ENCODE results near the gene TNS3.

The TNS3 gene

DNA sequence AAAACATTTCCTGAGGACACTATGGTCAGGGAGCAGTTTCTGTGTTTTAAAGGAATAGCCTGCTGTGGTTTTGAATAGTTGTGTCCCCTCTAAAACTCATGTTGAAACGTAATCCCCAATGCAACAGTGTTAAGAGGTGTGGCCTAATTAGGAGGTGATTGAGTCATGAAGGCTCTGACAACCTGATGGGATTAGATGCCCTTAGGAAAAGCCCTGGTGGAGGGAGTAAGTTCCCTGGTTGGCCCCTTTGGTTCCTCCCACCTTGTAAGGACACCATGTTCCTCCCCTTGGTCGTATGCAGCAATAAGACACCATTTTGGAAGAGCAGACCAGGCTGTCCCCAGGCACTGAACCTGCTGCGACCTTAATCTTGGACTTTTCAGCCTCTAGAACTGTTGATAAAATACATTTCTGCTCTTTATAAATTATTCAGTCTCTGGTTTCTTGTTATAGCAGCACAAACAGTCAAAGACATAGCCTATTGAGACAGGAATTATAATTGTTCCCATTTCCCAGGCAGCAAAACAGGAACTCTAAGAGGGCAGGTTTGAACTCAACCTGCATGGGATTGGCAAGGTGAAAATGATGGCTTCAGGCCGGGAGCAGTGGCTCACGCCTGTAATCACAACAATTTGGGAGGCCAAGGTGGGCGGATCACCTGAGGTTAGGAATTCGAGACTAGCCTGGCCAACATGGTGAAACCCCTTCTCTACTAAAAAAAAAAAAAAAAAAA lies 20.5 kb upstream of the TNS3 start:
- DNase-seq (ENCODE audit: low read depth, low spot score) = no peak
- no peak overlapping the region for H3K4me3 ChIP-seq (ENCODE audit: low read depth, low read length)
- no peak for TF ChIP-seq CTCF (IDR thresholded peaks at IDR 0.05; ENCODE audit: low read depth, low read length)
- in situ Hi-C loops (cut with HindIII; ENCODE audit: low sequenced_read_pairs) = no loop called here

- no peak for DNase-seq (ENCODE audit: low read depth, low spot score)
- H3K4me3 ChIP-seq (ENCODE audit: low read depth, low read length) = no peak overlapping the region
- in situ Hi-C loops (cut with HindIII; ENCODE audit: low sequenced_read_pairs) = no loop called here
- TF ChIP-seq CTCF (IDR thresholded peaks at IDR 0.05; ENCODE audit: low read depth, low read length) = no peak
These were observed 20.0 kb upstream of the TNS3 start for GRCh38 chr7:47601881-47602249.

DNA sequence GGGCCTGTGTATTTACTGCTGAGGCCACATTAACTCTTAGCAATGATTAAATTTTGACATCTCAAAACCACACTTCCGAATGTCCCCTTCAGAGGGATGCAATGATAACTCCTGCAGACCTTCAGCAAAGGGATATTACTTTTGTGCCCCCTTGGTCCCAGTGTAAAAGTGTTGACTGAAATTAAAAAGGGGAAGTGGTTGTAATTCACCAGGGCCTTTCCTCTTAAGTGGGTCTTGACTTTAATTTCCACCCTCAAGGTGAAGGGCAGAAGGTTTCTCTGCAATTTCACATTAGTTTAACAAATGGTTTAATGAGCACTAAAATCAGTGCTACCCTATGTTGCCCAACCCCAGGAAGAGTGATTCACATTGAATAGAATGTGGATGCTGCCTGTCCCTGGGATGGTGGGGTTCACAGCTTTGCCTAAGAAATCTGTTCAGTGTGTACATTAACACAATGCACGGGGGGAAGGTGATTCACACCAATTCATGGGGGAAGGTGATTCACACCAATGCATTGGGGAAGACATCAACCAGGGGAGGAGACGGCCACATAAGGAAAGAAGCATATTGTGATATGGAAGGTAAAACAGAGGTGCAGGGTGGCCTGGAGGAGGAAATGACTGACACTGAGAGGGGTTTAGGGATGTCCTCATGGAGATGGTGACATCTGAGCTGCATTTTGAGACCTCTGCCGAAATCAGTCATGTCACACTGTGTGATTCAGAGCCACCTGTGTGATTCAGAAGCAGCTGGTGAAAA lies 19.4 kb upstream of the TNS3 start:
- TF ChIP-seq CTCF (IDR thresholded peaks at IDR 0.05; ENCODE audit: low read depth, low read length) = no peak
- no peak overlapping the region for H3K4me3 ChIP-seq (ENCODE audit: low read depth, low read length)
- peak; percentile 75 for DNase-seq (ENCODE audit: low read depth, low spot score)
- in situ Hi-C loops (cut with HindIII; ENCODE audit: low sequenced_read_pairs) = no loop called here

DNA sequence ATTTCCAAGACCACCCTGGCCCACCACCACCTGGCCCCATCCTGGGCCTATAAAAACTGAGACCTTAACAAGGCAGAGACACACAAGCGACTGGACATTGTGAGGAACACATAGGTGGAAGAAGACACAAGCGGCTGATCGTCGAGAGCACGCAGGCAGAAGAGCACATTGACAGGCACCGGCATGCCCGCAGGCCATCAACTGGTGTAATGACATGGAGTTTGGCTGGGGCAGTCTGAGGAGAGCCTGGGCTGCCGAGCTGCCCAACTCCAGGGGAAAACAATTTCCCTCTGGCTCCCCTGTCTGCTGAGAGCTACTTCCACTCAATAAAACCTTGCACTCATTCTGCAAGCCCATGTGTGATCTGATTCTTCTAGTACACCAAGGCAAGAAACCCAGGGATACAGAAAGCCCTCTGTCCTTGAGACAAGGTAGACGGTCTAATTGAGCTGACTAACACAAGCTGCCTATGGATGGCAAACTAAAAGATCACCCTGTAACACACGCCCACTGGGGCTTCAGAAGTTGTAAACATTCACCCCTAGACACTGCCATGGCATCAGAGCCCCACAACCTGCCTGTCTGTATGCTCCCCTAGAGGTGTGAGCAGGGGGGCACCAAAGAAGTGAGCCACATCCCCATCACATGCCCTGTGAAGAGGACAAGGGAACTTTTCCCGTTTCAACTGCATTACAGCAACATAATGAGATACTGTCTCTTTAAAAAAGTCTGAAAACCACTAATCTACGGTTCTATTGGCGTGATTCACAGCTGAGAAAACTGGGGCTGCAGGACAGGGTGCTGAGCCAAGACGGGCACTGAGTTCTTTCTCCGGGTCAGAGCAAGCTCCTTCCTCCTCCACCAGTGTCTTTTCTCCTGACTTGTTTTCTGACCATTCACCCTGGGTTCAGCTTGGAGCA lies 18.5 kb upstream of the TNS3 start:
- peak; percentile 78 for DNase-seq (ENCODE audit: low read depth, low spot score)
- no peak overlapping the region for H3K4me3 ChIP-seq (ENCODE audit: low read depth, low read length)
- no peak for TF ChIP-seq CTCF (IDR thresholded peaks at IDR 0.05; ENCODE audit: low read depth, low read length)
- in situ Hi-C loops (cut with HindIII; ENCODE audit: low sequenced_read_pairs) = no loop called here

DNA sequence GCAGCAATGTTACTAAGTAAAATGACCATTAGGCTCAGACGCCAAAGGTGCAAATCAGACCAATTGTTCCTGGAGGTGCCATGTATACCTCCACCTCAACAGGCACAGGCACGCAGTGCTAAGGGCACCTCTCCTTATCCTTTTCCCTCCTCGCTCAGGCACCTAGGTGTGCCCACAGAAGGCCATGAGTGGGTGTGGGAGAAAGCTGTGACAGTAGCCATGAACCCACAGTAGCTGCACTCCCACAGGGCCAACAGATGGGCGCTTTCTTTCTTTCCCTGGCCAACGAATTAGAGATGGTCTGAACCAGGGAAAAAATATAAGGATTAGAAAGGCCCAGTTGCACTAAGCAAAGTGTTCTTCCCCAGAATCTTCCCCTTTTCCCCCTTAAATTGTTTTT lies 15.5 kb upstream of the TNS3 start:
- no peak for DNase-seq (ENCODE audit: low read depth, low spot score)
- H3K4me3 ChIP-seq (ENCODE audit: low read depth, low read length) = no peak overlapping the region
- in situ Hi-C loops (cut with HindIII; ENCODE audit: low sequenced_read_pairs) = no loop called here
- no peak for TF ChIP-seq CTCF (IDR thresholded peaks at IDR 0.05; ENCODE audit: low read depth, low read length)

DNA sequence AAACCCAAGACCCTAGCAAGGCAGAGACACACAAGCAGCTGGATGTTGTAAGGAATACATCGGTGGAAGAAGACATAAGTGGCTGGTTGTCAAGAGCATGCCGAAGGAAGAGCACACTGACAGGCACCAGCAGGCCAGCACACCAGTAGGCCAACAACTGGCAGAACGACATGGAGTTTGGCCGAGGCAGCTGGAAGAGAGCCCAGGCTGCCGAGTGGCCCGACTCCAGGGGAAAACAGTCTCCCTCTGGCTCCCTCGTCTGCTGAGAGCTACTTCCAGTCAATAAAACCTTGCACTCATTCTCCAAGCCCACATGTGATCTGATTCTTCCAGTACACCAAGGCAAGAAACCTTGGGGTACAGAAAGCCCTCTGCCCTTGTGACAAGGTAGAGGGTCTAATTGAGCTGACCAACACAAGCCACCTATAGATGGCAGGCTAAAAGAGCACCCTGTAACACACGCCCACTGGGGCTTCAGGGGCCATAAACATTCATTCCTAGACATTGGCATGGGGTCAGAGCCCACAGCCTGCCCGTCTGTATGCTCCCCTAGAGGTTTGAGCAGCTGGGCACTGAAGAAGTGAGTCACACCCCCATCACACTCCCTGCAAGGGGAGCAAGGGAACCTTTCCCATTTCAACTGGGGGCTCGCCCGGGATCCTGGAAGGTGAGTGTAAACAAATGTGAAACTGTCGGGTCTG lies 14.7 kb upstream of the TNS3 start:
- in situ Hi-C loops (cut with HindIII; ENCODE audit: low sequenced_read_pairs) = no loop called here
- no peak for DNase-seq (ENCODE audit: low read depth, low spot score)
- no peak for TF ChIP-seq CTCF (IDR thresholded peaks at IDR 0.05; ENCODE audit: low read depth, low read length)
- H3K4me3 ChIP-seq (ENCODE audit: low read depth, low read length) = no peak overlapping the region
